Keratinocyte (primary cell): ENCODE results near the gene RNF144A. TPM values are rescaled to one million over a fixed set of nuclear protein-coding genes. Genes with fewer than 3 reads are reported as not detected.

ENCODE experiments used
- DNase-seq: peaks from one replicate; pipeline ENCODE4 v3.0.0-alpha.2; 2011; ENCODE audit warnings: low read depth, missing footprints, low spot score
- FAIRE-seq: peaks from 2 replicates; lab custom pipeline; 2011; peaks lifted over from hg19 to GRCh38; lab: Jason Lieb, UNC
- H2AFZ ChIP-seq: 2 replicates; pipeline ENCODE4 v1.6.0; 2012; ENCODE audit warnings: low read length, control low read depth, inconsistent platforms; ENCODE audit not compliant: control insufficient read depth
- H3K27ac ChIP-seq: 2 replicates; pipeline ENCODE4 v1.5.1; 2011; ENCODE audit warnings: low read length; ENCODE audit not compliant: control insufficient read depth, insufficient read depth
- H3K27me3 ChIP-seq: 3 replicates; pipeline ENCODE4 v1.6.0; 2011; ENCODE audit warnings: low read length; ENCODE audit not compliant: control insufficient read depth, insufficient read depth; ENCODE audit errors: extremely low read depth
- H3K36me3 ChIP-seq, 2 experiments: 2 replicates in 1 of 2; 3 replicates in 1 of 2; pipeline ENCODE4 v1.5.1; 2011; ENCODE audit warnings: low read length in 2 of 2, mild to moderate bottlenecking in 1 of 2; ENCODE audit not compliant: control insufficient read depth in 2 of 2, insufficient read depth in 2 of 2; ENCODE audit errors: extremely low read depth in 1 of 2
- H3K4me1 ChIP-seq: 3 replicates; pipeline ENCODE4 v1.5.1; 2011; ENCODE audit warnings: low read length; ENCODE audit not compliant: control insufficient read depth, insufficient read depth; ENCODE audit errors: extremely low read depth
- H3K4me2 ChIP-seq: 3 replicates; pipeline ENCODE4 v1.6.0; 2011; ENCODE audit warnings: low read depth, low read length; ENCODE audit not compliant: control insufficient read depth, insufficient read depth; ENCODE audit errors: extremely low read depth
- H3K4me3 ChIP-seq, 3 experiments: fragments of 200-600 bp in 1 of 3; sonication (generic) in 1 of 3; 2 replicates in 2 of 3; 3 replicates in 1 of 3; pipeline ENCODE4 v1.5.1; 2011 to 2016; ENCODE audit warnings: low read length in 3 of 3, mild to moderate bottlenecking in 3 of 3, control low read depth in 2 of 3, inconsistent platforms in 1 of 3, low read depth in 1 of 3, mixed read lengths in 1 of 3, mixed run types in 1 of 3, moderate library complexity in 1 of 3; ENCODE audit not compliant: control insufficient read depth in 2 of 3, insufficient read depth in 2 of 3; ENCODE audit errors: extremely low read depth in 1 of 3
- H3K79me2 ChIP-seq: 2 replicates; pipeline ENCODE4 v1.6.0; 2012; ENCODE audit warnings: low read length; ENCODE audit not compliant: control insufficient read depth, insufficient read depth
- H3K9ac ChIP-seq: 3 replicates; pipeline ENCODE4 v1.6.0; 2011; ENCODE audit warnings: low read length; ENCODE audit not compliant: control insufficient read depth, insufficient read depth; ENCODE audit errors: extremely low read depth
- H3K9me1 ChIP-seq: 3 replicates; pipeline ENCODE4 v1.6.0; 2011; ENCODE audit warnings: low read length; ENCODE audit not compliant: control insufficient read depth, insufficient read depth; ENCODE audit errors: extremely low read depth
- H3K9me3 ChIP-seq: 2 replicates; pipeline ENCODE4 v1.5.1; 2012; ENCODE audit warnings: low read depth, low read length; ENCODE audit not compliant: control insufficient read depth
- H4K20me1 ChIP-seq: 3 replicates; pipeline ENCODE4 v1.6.0; 2011; ENCODE audit warnings: low read length; ENCODE audit not compliant: control insufficient read depth, insufficient read depth; ENCODE audit errors: extremely low read depth
- CTCF ChIP-seq, 3 experiments: IDR thresholded peaks in 1 of 3; conservative IDR thresholded peaks in 1 of 3; optimal IDR thresholded peaks in 1 of 3; 2 replicates in 2 of 3; 3 replicates in 1 of 3; pipeline versions ENCODE3 to v1.5.1; 2011; ENCODE audit warnings: low read length in 3 of 3, mild to moderate bottlenecking in 3 of 3, moderate library complexity in 2 of 3, control low read depth in 1 of 3, inconsistent platforms in 1 of 3; ENCODE audit not compliant: insufficient read depth in 2 of 3; ENCODE audit errors: extremely low read depth in 1 of 3
- EZH2 ChIP-seq: IDR thresholded peaks from one replicate; pipeline ENCODE4 v1.6.1; 2012; ENCODE audit warnings: inconsistent platforms, mild to moderate bottlenecking, low read length, moderate library complexity
- dilution Hi-C: fragments of 300-500 bp; cut with MboI; formaldehyde crosslinking; loops from one replicate; pipeline ENCODE4 v1.7.0; 2020; ENCODE audit warnings: low sequenced_read_pairs; ENCODE audit not compliant: extremely low pct_ligation_motif_present
- polyA plus RNA-seq, 5 experiments: library from polyadenylated mRNA; depleted of rRNA in 3 of 5; stranded (reverse) in 3 of 5; stranded (forward) in 1 of 5; unstranded in 1 of 5; fragments of >200 nt; gene quantifications; 1 replicate in 1 of 5; 2 replicates in 3 of 5; 3 replicates in 1 of 5; pipeline versions ENCODE4 v1.2.1 to v1.2.3, GENCODE V29; 2011 to 2012; ENCODE audit warnings: missing spikeins in 2 of 5, low read depth in 1 of 5, low replicate concordance in 1 of 5

Gene RNF144A
- polyA plus RNA-seq, 1 donor (not counting 4 experiments of a cell fraction or from before 2014, with no cell fraction given): 1.4 TPM

- Histone ChIP-seq H3K4me3 (no peak overlapping the region), H3K9me3 (no peaks in the 10 kb centered on the region), H3K9ac (no peak overlapping the region), H3K4me1 (no peaks in the 10 kb centered on the region), H3K27me3 (no peaks in the 10 kb centered on the region), H4K20me1 (peaks cover 2% of the 10 kb centered on the region), H3K79me2 (no peaks in the 10 kb centered on the region), H3K27ac (no peak overlapping the region), H2AFZ (no peak overlapping the region), H3K4me2 (no peak overlapping the region), H3K9me1 (no peaks in the 10 kb centered on the region), H3K36me3 (no peaks in the 10 kb centered on the region)
- dilution Hi-C loops: no loop called here
- no peak for FAIRE-seq
- no peak for DNase-seq
- no peak for TF ChIP-seq EZH2
- TF ChIP-seq CTCF (optimal IDR thresholded peaks at IDR 0.05 in 1 of 3, IDR thresholded peaks at IDR 0.05 in 1 of 3, conservative IDR thresholded peaks at IDR 0.05 in 1 of 3; ENCODE audit: extremely low read depth in 1 of 3, insufficient read depth in 2 of 3, low read length in 3 of 3): no peak
These were observed 110.9 kb downstream of the RNF144A start for GRCh38 chr2:7027956-7028655.

GRCh38 chr2:7028846-7029245 lies 111.6 kb downstream of the RNF144A start:
- dilution Hi-C loops: no loop called here
- no peaks in the 10 kb centered on the region for H3K79me2 ChIP-seq
- H3K27me3 ChIP-seq: no peaks in the 10 kb centered on the region
- no peak for FAIRE-seq
- H3K9ac ChIP-seq: no peak overlapping the region
- H4K20me1 ChIP-seq: no peaks in the 10 kb centered on the region
- TF ChIP-seq EZH2 (no peak), CTCF (optimal IDR thresholded peaks at IDR 0.05 in 1 of 3, IDR thresholded peaks at IDR 0.05 in 1 of 3, conservative IDR thresholded peaks at IDR 0.05 in 1 of 3; ENCODE audit: extremely low read depth in 1 of 3, insufficient read depth in 2 of 3, low read length in 3 of 3) (no peak)
- H3K9me3 ChIP-seq: no peaks in the 10 kb centered on the region
- H3K4me3 ChIP-seq: no peak overlapping the region
- DNase-seq: no peak
- no peak overlapping the region for H3K4me2 ChIP-seq
- no peaks in the 10 kb centered on the region for H3K9me1 ChIP-seq
- H2AFZ ChIP-seq: no peak overlapping the region
- H3K27ac ChIP-seq: no peak overlapping the region
- no peaks in the 10 kb centered on the region for H3K36me3 ChIP-seq
- H3K4me1 ChIP-seq: no peaks in the 10 kb centered on the region
